HG02798 (cell line): Measurements from ENCODE around the gene KCNB1.

Experiments
- ATAC-seq: cut with Tn5 transposase; IDR thresholded peaks from one replicate; pipeline ENCODE4 v1.9.1; 2021; ENCODE audit warnings: mild to moderate bottlenecking; ENCODE audit not compliant: unreplicated experiment, poor library complexity

Gene KCNB1

DNA sequence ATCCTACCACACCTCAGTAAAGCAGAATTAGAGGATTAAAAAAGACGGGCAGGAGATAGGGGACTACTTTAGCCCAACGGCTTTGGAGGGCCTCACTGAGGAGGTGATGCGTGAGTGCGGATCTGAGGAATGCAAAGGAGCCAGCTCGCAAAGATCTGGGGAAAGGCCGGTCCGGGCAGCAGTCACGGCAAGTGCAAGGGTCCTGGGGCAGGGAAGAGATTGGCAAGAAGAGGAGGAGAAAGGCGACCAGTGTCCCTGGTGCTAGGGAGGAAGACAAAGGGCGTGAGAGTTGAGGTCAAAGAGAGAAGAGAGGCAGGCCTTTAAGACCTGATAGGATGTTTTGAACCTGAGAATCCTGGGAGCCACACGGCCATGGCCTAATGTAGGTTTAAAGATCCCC, 86.8 kb downstream of the KCNB1 start:
- ATAC-seq: no peak

DNA sequence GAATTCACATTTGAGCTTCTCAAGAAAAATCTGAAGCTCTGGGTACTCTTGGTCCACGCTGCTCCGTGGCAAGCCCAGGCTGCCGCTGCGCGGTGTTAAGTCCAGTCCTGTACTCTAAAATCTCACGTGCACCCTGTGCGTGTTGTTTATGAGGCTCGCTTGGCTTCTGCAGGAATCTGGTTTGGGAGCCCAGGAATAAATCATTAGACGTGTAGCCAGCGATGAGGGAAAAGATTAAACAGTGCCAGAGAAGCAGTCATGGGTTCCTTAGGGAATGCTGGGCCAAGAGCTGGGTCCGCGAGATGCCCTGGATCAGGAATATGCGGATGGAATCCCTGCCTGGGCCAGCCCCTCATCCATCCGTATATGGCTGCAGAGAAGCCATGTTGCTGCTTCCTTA, 87.3 kb downstream of the KCNB1 start:
- no peak for ATAC-seq

DNA sequence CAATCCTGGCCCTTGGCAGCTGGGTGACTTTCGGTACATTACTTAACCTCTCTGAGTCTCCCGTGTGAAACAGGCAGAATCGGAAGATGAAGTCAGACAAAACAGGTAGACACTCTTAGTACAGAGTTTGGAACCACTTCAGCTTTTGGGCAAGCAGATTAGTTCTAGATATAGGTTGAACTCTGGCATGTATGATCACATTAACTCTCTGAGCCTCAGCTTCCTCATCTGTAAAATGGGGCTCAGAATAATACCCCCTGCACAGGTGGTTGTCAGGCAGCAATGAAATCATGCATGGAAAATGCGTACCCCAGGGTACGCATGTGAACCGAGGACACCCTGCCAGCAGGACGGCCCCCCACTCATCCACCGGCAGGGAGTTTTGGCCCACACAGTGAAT, 87.7 kb downstream of the KCNB1 start:
- no peak for ATAC-seq

DNA sequence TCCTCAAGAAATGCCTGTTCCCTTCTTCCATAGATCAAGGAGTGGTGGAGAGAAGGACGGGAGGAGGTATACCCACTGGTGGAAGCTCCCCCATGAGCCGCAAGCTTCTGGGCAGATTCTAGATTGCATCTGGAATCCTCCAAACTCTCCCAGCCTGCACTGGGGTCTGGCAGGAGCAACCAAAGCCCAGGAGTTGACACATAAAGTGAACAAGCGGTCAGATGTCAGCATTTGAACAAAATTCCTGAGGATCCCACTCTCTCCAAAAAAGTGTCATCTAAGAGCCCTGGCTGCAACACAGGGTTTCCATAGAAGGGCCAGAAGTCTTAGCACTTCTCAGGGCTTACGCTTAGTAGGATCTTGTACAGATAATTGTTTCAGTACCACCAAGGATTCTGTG, 88.2 kb downstream of the KCNB1 start:
- ATAC-seq: no peak

DNA sequence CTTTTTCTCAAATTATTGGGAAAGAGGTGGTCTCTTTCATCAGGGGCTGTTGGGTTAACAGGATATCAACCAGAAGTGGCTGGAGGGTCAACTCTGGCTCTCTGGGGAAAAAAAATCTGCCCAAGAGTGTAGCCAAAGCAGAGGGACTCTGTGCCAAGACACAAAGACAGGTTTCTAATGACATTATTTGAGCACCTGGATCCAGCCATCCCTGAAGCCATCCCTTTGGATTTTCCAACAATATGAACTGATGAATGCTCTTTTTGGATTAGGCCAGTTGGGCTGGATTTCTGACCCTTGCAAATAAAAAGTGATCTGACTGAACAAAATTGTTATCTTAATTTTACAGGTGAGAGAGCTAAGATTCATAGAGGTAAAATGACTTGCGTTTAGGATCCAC, 88.7 kb downstream of the KCNB1 start:
- ATAC-seq: no peak

DNA sequence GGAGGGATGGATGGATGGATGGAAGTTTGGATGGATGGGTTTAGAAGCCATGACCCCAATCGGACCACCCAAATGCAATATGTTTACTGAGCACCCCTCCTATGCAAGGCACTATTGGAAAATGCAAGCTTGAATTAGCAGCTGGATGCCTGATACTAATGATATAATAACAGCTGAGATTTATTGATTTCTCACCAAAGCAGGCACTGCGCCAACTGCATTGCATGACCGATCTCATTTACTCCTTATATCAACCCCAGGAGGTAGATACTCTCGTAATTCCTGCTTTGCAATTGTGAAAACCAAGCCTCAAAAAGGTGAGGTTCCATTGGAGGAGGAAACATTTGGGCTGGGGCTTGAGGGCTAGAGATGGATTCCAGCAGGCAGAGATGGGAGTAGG, 89.7 kb downstream of the KCNB1 start:
- no peak for ATAC-seq

DNA sequence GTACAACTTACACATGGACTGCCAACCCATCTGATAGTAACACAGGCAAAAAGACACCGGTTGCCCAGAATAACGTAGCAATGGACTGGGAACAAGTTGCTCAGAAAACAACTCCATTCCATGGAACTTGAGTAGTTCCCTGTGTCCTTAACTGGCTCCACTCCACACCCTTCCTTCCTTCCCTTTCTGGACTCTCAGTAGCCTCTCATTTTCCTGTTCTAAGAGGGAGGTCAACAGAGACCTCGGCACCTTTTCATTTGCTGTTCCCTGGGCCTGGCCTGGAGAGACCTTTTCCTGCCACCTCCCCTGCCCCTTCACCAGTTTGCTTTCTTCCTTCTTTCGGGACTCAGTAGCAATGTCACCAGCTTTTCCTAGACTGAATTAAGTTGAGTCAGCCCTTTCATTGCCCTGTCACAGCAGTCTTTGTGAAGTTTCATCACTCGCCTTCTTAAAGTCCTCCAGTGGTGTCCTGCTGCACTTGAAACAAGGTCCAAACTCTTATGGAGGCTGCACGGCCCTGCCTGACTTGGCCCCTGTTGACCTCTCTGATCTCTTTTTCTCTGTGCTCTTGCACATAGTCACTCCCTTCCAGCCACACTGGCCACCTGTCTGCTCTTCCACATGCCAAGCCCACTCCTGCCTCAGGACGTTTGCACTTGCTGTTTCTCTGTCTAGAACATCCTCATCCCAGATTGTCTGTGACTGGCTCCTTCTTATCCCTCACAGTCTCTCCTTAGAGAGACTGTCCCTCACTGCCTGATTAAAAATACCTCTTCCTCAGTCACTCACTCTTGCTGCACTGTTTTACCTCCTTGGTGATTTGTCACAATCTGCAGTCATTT, 90.8 kb downstream of the KCNB1 start:
- no peak for ATAC-seq

DNA sequence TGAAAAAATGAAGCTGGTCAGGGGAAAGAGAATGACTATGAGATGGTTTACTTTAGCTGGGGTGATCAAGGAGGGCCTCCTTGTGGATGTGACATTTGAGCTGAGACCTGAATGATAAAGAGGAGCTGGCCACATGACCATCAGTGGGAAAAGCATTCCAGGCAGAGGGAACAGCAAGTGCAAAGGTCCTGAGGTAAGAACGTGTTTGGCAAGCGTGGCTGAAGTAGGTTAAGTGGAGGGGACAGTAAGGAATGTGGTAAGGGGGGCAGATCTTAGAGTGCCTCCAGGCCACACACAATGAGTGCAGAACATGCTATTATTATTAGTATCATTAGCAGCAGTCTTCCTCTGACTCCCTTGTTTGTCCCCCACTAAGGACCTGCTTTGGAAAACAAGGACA, 92.6 kb downstream of the KCNB1 start:
- no peak for ATAC-seq

DNA sequence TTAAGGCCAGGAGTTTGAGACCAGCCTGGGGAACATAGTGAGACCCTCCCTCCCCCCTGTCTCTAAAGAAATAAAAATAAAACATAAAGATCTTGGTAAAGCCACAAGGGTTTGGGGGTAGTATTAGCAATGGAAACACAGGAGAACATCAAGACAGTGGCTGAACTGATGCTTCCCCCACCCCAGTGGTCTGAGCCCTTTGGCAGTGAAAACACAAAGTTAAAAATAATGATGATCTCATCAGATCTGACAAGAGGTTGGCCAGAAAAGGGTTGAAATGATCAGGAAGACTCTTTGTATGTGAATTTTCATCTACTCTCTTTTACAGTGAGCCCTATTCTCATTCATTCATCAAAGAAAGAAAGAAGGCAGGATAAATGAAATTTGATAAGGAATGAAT, 93.7 kb downstream of the KCNB1 start:
- no peak for ATAC-seq

DNA sequence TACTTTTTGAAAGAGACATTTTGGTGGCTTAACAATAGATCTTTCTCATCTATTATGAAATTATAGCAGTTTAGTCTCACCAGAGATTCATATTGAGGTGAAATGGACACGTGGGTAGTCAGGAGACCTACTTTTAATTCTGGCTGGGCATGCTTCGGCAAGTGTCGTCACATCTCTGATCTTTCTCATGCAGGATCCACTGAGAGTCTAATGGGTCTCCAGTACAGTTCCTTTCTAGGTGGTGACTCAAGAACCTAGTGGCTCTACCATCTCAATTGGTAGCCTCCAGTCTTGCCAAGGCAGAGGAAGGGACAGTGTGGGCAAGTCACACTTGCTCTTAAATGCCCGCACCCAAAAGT, 94.9 kb downstream of the KCNB1 start:
- no peak for ATAC-seq

DNA sequence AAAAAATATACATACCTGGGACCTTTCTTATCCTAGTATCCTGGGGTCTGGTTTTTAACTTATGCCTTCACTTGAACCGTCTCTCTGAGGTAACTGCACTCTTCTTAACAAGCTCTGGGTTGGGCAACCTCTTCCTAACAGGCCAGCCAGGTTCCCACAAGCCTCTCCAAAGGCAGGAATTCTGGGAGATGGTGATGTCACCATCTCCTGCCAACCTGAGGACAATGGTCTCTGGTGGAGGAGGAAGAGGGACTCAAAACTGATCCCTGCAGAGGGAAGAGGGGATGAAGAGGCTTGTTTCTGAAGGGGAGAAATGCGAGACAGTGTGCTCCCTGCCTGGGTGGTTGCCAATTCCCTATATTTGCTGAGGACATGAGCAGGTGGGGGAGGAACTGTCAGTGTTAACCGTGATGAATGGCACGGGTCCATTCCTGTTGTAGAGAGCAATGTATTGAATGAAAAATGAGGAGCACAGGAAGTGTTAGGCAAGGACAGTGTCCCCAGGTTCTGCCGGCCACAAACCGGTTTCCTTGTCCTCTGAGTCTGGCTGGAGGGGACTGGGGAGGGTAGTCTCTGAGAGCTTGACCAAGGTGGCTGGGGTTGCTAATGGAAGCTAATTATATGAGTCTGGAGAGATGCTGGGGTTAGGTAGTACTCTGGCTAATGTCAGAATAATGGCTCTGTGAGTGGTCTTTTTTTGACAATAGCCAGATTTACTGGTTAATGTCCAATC, 95.5 kb downstream of the KCNB1 start:
- ATAC-seq: no peak

DNA sequence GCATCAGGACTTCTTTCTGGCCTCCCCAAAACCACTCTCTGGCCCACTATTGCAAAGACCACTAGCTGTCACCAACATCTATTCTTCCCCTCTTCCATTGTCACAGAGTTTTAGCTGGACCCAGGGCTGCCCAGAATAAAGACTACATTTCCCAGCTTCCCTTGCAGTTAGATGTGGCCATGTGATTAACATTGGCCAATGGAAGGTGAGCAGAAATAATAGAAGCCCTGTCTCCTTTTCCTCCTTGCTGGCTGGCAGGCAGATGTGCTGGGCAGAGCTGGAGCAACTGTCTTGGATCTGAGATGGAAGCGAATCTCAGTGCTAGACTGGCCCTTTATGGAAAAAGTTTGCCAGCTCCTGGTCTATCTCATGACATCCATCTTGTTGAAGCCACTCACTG, 97.0 kb downstream of the KCNB1 start:
- ATAC-seq: no peak

DNA sequence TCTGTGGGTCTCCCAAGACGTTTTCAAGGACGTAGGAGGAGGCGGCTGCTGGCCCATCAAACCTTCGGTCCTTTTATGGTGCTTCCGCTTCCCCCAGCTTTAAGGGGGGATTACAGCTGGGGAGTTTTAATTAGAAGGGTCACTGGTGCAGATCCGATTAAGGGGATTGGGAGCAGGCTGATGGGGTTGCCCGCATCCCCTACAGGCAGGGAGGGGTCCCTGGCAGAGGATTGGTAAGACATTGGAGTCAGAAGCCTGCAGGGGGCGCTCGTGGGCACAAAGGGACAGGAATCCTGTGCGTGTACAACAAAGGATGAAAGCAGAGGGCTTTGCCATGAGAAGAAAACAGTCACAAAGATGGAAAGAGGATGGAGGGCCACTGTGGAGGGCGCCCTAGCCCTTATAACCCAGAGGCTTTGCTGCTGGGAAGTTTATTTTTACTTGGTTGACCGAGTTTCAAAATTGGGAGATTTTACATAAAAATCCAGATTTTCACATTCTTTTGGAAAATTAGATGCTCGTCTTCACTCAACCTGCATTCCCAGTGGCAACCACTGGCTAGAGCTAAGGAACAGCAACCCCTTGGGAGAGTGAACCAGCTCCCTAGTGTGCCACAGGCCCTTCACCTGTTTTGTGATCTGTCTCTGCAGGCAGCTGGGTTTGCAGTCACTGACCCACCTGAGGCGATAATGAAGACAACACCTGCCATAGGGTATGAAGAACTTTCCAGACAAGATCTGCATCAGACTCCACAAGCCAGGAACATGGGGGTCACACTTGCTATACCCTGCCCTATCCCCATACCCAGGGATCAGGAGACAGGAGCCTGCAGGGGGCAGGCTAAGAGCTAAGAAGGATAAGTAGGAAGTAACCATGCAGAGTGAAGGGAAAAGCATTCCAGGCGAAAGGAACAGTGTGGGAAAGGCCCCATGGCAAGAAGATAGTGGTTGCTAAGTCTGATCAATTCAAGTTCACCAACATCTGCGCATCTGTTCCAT, 97.7 kb downstream of the KCNB1 start:
- no peak for ATAC-seq

DNA sequence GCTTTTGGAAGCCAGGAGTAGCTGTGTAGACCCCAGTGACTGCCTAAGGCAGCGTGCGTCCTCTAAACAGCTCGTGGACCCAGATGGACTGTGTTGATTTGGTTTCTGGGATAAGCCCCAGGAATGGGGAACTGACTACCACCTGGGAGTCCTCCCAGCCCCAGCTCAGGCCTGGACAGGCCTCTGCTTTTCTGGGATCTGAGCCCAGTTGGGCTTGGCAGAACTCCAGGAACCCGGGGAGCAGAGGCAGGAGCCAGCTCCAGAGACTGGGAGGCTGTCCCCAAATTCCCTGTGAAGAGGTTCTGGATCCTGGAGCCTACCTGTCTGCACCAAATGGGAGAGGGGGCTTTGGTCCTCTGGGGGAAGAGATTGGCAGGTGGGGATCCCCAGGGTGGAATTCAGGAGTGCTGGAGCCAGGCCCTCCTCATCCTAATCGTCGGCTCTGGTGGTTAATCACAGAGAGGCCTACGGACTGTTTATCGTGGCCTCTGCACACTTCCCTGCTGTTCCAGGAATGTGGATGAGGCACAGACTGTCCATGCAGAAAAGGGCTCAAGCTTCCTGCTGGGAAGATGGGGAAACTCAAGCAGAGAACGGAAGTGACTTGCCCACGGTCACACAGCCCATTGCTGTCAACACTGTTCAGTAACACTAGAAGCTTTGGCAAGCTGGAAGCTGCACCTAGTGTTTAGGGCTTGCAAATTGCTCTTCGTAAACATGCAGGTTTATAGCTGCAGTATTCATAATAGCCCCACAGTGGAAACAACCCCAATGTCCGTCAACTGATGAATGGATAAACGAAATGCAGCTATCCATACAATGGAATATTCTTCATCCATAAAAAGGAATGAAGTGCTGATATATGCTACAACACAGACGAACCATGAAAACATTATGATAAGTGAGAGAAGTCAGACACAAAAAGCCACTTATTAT, 100.6 kb downstream of the KCNB1 start:
- ATAC-seq: no peak

DNA sequence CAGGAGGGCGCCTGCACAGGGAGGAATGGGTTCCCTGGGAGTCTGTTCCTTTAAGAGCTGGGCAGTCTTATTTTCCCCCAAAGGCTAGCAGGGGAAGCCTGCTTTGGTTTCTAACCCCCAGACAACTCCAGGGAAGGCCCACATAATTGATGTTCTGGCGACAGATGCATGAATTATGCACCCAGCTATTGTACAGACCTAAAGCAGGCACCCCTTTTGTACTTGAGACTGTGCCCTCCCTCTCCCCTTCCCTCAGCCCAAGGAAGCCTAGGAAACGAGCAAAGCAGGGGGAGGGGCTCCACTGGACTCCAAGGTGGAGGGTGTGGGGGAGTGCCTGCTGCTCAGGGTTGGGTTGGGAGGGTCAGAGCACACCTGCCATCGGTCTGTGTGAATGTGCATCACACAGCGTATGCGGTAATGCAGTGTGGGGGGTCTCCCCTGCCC, 102.1 kb downstream of the KCNB1 start:
- ATAC-seq: no peak

DNA sequence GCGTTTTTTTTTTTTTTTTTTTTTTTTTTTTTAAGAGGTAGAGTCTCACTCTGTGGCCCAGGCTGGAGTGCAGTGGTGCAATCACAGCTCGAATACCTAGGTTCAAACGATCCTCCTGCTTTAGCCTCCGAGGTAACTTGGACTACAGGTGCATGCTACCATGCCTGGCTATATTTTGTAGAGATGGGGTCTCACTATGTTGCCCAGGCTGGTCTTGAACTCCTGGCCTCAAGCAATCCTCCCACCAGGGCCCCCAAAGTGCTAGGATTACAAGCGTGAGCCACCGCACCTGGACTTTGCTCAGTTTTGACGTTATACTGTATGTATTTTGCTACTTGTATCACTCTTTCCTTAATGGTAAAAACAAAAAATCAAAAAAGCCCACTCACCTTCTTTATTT, 103.1 kb downstream of the KCNB1 start:
- ATAC-seq: no peak

DNA sequence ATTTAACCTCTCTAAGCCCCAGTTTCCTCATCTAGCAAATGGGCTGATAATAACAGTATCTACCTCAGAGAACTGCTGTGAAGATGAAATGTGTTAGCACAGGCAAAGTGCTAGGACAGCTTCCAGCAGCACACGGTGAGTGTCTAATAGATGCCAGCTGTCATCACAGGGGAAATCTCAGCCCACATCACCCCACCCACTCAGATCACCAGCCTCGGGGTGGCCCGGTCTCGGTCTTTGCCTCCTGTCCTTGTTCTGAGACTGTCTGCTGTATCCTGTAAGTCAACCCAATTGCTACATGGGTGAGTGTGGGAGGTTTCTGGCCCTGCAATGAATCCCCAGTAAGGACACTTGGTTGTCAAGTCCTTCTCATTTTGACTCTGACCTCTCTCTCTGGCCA, 105.1 kb downstream of the KCNB1 start:
- no peak for ATAC-seq

DNA sequence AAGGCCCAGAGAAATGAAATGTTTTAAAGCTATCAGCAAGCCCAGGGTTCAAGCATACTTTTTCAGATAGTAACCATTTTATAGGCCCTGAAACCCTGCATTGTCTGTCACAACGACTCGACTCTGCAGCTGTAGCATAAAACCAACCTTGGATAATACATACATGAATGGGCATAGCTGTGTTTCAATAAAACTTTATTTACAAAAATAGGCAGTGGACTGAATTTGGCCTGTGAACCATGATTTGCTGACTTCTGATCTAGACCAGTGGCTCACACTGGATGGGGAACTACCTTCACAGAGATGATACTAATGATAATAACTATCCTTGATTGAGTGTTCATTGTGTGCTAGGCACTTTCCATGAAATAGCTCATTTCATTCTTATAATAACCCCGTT, 107.3 kb downstream of the KCNB1 start:
- no peak for ATAC-seq

DNA sequence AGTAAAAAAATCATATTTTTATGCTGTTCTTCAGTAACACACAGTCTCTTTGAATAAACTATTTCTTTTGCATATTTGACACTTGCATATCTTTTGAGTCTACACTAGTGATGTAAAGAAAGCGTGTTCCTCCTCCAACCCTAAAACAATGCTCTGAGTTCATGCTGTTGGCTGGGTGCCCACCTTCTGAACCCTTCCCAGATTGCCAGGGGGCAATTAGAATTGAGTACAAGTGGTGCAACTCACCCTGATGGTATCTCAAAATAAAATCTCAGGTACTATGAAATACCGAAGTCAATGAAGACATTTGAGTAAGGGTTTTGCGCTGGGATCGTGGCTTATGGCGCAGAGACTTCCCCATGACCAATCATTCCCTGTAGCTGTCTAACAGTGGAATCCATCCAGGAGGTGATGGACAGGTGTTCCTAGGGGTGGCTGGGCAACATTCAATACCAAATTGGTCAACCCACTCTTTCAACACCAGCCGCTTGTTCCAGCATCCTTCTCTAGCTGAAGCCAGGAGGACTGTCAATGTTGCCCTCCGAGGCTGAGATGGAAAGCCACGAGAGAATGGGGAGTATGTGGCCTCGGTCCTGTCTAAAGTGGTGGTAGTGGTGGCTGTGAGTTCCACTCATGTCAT, 110.3 kb downstream of the KCNB1 start:
- ATAC-seq: no peak
